SU-DHL-6 (cell line): Measurements from ENCODE around the gene TMEM80.

ENCODE experiments used
- H2AFZ ChIP-seq: fragments of 200-600 bp; sonication (generic); 2 replicates; pipeline ENCODE4 v1.6.1; 2014; ENCODE audit warnings: low read depth, mild to moderate bottlenecking, moderate library complexity, mixed read lengths, antibody characterized with exemption, low read length; ENCODE audit not compliant: severe bottlenecking
- H3F3A ChIP-seq: fragments of 200-600 bp; shearing (Covaris generic); 2 replicates; pipeline ENCODE4 v1.6.0; 2016; ENCODE audit warnings: antibody characterized with exemption, mild to moderate bottlenecking; ENCODE audit not compliant: insufficient read depth
- H3K27ac ChIP-seq: fragments of 200-600 bp; sonication (generic); 2 replicates; pipeline ENCODE4 v1.5.1; 2016; ENCODE audit warnings: low read depth, mild to moderate bottlenecking, low read length, moderate library complexity, mixed read lengths
- H3K27me3 ChIP-seq: fragments of 200-600 bp; sonication (generic), shearing (Covaris generic); 2 replicates; pipeline ENCODE4 v1.6.0; 2014; ENCODE audit warnings: mild to moderate bottlenecking, low read length
- H3K36me3 ChIP-seq: fragments of 200-600 bp; sonication (generic); 2 replicates; pipeline ENCODE4 v1.6.1; 2014; ENCODE audit warnings: mild to moderate bottlenecking, low read length, mixed read lengths
- H3K4me2 ChIP-seq: fragments of 300-600, 200-600 bp; shearing (Covaris generic), sonication (generic); 2 replicates; pipeline ENCODE4 v1.6.0; 2014; ENCODE audit warnings: low read length, low read depth, mild to moderate bottlenecking; ENCODE audit not compliant: poor library complexity, severe bottlenecking
- H3K4me3 ChIP-seq: fragments of 200-600 bp; sonication (generic); 2 replicates; pipeline ENCODE4 v1.5.1; 2014; ENCODE audit warnings: antibody characterized with exemption, low read length, mild to moderate bottlenecking, mixed read lengths; ENCODE audit not compliant: insufficient read depth, poor library complexity, severe bottlenecking
- H3K79me2 ChIP-seq: fragments of 200-600 bp; sonication (generic); 2 replicates; pipeline ENCODE4 v1.6.1; 2014; ENCODE audit warnings: mild to moderate bottlenecking, low read length, moderate library complexity; ENCODE audit not compliant: insufficient read depth
- H3K9ac ChIP-seq: fragments of 200-600 bp; sonication (generic); 2 replicates; pipeline ENCODE4 v1.7.0; 2014; ENCODE audit warnings: mild to moderate bottlenecking, low read length
- H3K9me2 ChIP-seq: fragments of 200-600 bp; sonication (generic); replicated peaks from 2 replicates; pipeline ENCODE4 v1.6.1; 2014; ENCODE audit warnings: low read length; ENCODE audit not compliant: insufficient read depth
- H3K9me3 ChIP-seq: fragments of 200-600 bp; sonication (generic); 2 replicates; pipeline ENCODE4 v1.6.1; 2014; ENCODE audit warnings: low read length, mixed read lengths; ENCODE audit not compliant: insufficient read depth
- H4K20me1 ChIP-seq: fragments of 200-600 bp; sonication (generic); 2 replicates; pipeline ENCODE4 v1.6.1; 2014; ENCODE audit warnings: low read depth, mild to moderate bottlenecking, antibody characterized with exemption, low read length, moderate library complexity, mixed read lengths
- CTCF ChIP-seq: fragments of 200-600 bp; sonication (generic); IDR thresholded peaks from one replicate; pipeline ENCODE4 v1.5.1; 2017; ENCODE audit warnings: antibody characterized with exemption, mild to moderate bottlenecking, low read length, moderate library complexity; ENCODE audit not compliant: insufficient read depth, poor library complexity, severe bottlenecking
- EZH2phosphoT487 ChIP-seq: fragments of 200-600 bp; sonication (generic), shearing (Covaris generic); conservative IDR thresholded peaks from 2 replicates; pipeline ENCODE4 v1.6.1; 2018; ENCODE audit warnings: mild to moderate bottlenecking, antibody characterized with exemption, low read length, moderate library complexity, mixed read lengths

TMEM80 gene

GRCh38 chr11:680476-680875, 15.1 kb upstream of the TMEM80 start:
- Histone ChIP-seq H3K9me3 (no peaks in the 10 kb centered on the region), H3K27ac (no peak overlapping the region), H3K9me2 (no peaks in the 10 kb centered on the region), H3K9ac (no peak overlapping the region), H3K27me3 (no peaks in the 10 kb centered on the region), H3K4me2 (no peak overlapping the region), H4K20me1 (no peaks in the 10 kb centered on the region), H3K79me2 (no peaks in the 10 kb centered on the region), H2AFZ (no peak overlapping the region), H3K36me3 (0 out of 2 replicates have a peak, but pooled peaks cover 4% of the 10 kb centered on the region), H3K4me3 (no peak overlapping the region), H3F3A (no peaks in the 10 kb centered on the region)
- no peak for TF ChIP-seq EZH2phosphoT487
- no peak for TF ChIP-seq CTCF

- no peaks in the 10 kb centered on the region for H3K9me3 ChIP-seq
- no peaks in the 10 kb centered on the region for H4K20me1 ChIP-seq
- no peaks in the 10 kb centered on the region for H3K79me2 ChIP-seq
- no peak overlapping the region for H2AFZ ChIP-seq
- no peaks in the 10 kb centered on the region for H3K27me3 ChIP-seq
- no peak overlapping the region for H3K4me3 ChIP-seq
- no peak for TF ChIP-seq EZH2phosphoT487
- no peak for TF ChIP-seq CTCF
- H3K36me3 ChIP-seq, result 0 out of 2 replicates have a peak, but pooled peaks cover 4% of the 10 kb centered on the region
- H3K9me2 ChIP-seq, result no peaks in the 10 kb centered on the region
- no peaks in the 10 kb centered on the region for H3F3A ChIP-seq
- H3K4me2 ChIP-seq, result no peak overlapping the region
- no peak overlapping the region for H3K27ac ChIP-seq
- no peak overlapping the region for H3K9ac ChIP-seq
Measured at GRCh38 chr11:680970-681369, 14.6 kb upstream of the TMEM80 start.

DNA sequence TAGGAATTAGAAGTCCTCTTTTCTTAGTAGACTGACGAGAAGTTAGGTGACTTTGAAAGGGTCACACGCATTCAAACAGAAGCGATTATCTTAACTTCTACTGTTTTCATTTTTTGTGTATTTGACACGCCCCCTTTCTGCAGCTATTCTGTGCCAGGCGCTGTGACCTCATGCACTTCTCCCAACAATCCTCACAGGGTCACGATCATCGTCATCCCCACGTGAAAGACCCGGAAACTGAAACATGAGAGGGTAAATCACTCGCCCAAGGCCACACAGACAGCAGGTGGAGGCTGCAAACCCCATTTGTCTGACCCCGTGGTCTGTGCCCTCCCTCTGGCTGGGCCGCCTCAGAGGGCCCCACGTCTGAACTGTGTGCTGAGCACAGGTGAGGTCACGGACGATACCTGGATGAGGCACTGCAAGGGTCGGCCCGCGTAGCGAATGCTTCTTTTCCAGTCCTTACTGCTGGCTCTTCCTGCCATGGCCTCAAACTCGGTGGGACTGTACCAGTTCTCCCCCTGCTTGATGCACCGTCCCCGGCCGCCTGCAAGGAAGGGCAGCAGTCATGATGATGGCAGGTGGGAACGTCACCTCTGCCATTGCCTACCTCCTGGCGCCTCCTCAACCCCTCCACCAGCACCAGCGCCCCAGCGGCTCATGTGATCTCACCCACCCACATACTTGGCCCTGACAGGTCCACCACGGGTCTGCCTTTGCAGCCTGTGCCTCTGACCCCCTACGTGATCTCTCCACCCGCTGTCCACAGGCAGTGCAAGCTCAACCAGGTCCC, 9.0 kb upstream of the TMEM80 start:
- H3K4me2 ChIP-seq, result no peak overlapping the region
- no peaks in the 10 kb centered on the region for H3K9me3 ChIP-seq
- no peak overlapping the region for H3K27ac ChIP-seq
- H3K36me3 ChIP-seq, result no peaks in the 10 kb centered on the region
- H3K4me3 ChIP-seq, result no peak overlapping the region
- H3K9ac ChIP-seq, result no peak overlapping the region
- H3K27me3 ChIP-seq, result no peaks in the 10 kb centered on the region
- no peaks in the 10 kb centered on the region for H4K20me1 ChIP-seq
- H3K79me2 ChIP-seq, result no peaks in the 10 kb centered on the region
- H2AFZ ChIP-seq, result no peak overlapping the region
- no peaks in the 10 kb centered on the region for H3K9me2 ChIP-seq
- TF ChIP-seq CTCF, result no peak
- no peak for TF ChIP-seq EZH2phosphoT487
- no peaks in the 10 kb centered on the region for H3F3A ChIP-seq
